GM04503 (cell line): ENCODE measurements around the gene NELFB.

ENCODE experiments used
- DNase-seq: peaks from one replicate; pipeline ENCODE4 v3.0.0-alpha.2; 2012; ENCODE audit warnings: low read depth

Gene NELFB

GRCh38 chr9:137254624-137255447 is at the start of gene NELFB:
TSS of gene NELFB (plus strand) at chr9:137255327.
- DNase-seq = peak; percentile 33

- DNase-seq = no peak
Measured at GRCh38 chr9:137206602-137207001, 48.5 kb upstream of the NELFB start.

- no peak for DNase-seq
Measured at GRCh38 chr9:137211532-137211931, 43.6 kb upstream of the NELFB start.

GRCh38 chr9:137212520-137212919 is 42.6 kb upstream of the NELFB start:
- no peak for DNase-seq

GRCh38 chr9:137213160-137214060 is 41.7 kb upstream of the NELFB start:
- no peak for DNase-seq

DNA sequence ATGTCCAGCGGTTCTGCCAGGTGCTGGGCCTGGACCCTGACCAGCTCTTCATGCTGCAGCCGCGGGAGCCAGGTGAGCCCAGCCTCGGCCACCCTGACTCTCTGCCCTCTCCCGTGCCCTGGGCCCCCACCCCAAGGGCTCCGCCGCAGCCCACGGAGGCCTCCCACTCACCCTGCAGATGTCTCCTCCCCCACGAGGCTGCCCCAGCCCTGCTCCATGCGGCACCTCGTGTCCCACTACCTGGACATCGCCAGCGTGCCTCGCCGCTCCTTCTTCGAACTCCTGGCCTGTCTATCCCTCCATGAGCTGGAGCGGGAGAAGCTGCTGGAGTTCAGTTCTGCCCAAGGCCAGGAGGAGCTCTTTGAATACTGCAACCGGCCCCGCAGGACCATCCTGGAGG is 40.5 kb upstream of the NELFB start:
- no peak for DNase-seq

DNA sequence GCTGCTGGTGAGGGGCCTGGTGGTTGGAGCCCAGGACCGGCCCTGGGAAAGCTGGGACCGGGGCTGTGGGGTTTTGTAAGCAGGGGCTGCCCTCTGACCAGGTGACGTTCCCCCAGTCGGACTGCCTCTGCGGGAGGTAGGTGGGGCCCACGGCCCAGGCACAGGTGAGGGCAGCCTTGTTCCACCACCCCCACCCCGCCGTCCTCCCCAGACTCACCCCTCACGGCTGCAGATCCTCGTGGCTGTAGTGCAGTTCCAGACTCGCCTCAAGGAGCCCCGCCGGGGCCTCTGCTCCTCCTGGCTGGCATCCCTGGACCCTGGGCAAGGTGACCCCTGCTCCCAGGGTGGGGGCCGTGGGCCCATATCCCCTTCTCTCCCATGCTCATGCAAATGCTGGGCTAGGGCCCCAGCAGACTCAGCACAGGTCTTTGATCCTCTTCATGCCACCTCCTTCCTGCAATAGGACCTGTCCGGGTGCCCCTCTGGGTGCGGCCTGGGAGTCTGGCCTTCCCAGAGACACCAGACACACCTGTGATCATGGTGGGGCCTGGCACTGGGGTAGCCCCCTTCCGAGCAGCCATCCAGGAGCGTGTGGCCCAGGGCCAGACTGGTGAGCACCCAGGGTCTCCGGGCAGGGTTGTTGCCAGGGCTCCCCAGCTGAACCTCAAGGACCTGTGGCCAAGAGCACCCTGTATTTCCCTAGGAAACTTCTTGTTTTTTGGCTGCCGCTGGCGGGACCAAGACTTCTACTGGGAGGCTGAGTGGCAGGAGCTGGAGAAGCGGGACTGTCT is 39.7 kb upstream of the NELFB start:
- DNase-seq = no peak

DNA sequence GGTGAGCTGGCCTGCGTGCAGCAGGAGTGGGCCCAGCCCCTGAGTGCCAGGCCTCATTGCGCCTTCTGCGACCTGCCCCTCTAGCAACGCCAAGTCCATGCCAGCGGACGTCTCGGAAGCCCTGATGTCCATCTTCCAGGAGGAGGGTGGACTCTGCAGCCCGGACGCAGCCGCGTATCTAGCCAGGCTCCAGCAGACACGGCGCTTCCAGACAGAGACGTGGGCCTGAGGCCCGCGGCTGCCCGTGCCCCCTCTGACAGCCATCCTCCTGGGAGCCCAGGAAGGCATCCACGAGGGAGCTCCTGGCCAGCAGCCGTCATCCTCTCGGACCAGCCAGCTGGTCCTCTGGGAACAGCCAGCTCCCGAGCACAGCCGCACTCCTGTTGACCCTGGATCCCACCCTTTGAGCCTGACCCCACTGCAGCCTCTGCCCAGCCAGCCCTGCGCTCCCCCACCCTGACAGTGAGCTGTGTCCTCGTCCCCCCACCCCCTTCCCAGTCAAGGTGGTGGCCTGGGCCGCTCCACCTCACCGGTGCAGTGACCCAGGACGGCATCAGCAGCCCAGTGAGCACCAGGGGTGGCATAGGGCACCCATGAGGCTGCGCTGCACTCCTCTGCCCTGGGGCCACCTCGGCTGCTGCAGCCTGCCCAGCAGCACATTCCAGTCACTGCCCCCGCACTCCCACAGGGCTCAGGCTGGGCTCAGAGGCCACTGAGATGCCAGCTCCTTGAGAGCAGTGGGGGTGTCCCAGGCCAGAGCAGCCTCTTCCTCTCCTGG is 38.8 kb upstream of the NELFB start:
- DNase-seq = no peak

DNA sequence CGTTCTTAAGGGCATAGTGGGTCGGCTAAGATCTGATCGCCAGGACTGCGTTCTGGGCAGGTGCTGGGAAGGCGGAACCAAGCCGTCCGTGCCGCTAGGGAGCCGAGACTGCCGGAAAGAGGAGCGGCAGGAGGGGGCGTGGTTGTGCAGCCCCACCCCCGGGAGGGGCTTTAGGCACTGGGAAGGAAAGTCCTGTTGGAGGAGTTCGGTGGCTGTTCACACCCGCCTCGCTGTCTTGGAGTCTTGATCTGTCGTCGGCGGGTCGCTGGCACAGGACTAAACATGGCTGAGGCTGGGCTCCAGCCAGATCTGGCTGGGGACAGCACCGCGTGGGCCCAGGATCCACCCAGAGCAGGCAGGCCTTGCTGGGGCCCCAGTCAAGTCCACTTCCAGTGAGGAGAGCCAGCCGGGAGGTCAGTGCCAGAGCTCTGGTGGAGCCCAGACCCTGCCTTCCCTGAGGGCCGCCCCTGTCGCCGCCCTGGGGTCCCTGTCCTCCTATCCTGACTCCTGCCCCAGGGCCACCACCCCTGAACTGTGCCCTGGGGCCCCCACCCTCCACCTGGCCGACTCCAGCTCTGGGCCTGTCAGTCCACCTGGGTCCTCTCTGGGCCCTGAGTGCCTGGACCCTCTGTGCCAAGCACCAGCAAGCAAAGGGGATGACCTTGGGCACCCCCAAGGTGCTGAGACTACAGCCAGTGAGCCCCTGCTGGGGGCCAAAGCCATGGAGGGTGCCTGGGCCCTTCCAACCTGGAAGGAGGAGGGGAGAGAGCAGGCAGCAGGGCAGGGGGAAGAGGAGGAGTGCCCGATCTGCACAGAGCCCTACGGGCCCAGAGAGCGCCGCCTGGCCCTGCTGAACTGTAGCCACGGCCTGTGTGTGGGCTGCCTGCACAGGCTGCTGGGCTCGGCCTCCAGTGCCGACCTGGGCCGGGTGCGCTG is 37.6 kb upstream of the NELFB start:
- no peak for DNase-seq

DNA sequence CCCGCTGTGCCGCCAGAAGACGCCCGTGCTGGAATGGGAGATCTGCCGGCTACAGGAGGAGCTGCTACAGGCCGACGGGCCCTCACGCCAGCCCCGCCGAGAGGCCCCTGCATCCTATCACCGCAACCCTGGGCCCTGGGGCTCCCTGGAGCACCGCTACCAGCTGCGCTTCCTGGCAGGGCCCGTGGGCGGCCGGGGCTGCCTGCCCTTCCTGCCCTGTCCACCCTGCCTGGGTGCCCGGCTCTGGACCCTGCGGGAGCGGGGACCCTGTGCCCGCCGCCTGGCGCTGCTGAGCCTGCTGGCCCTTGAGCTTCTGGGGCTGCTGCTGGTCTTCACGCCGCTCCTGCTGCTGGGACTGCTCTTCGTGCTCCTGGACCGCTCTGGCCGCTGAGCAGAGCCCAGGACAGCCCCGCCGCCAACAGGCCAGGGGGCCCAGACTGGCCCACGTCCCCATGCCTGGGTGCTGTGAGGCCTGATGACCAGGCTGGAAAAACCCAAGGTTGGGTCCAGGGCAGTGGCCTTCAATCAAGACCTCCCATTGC is 36.8 kb upstream of the NELFB start:
- no peak for DNase-seq

- DNase-seq = no peak
Measured at GRCh38 chr9:137218754-137219271, 36.3 kb upstream of the NELFB start.

DNA sequence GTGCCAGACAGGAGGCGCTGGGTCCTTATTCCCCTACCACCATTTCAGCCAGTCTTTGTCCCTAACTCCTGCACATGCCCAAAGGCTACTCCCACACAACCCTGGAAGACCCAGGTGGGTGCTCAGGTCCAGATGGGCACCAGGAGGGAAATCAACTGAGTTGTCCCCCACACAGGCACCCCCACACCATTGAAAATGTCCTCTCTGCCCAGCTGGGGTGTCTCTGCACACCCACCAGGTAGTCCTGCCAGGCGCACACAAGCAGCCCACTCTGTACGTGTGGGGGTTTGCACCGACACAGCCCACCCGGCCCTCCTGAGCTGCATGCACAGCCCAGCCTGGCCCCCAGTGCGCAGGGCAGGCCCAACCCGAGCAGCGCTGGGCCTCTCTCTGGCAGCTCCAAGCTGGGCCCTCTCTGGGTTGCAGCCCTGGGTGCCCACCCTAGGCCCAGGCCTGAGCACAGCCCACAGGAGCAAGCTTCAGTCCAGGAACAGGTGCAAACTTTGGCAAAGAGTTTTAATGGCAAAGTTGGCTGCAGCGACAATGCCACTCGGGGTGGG is 35.3 kb upstream of the NELFB start:
- no peak for DNase-seq

DNA sequence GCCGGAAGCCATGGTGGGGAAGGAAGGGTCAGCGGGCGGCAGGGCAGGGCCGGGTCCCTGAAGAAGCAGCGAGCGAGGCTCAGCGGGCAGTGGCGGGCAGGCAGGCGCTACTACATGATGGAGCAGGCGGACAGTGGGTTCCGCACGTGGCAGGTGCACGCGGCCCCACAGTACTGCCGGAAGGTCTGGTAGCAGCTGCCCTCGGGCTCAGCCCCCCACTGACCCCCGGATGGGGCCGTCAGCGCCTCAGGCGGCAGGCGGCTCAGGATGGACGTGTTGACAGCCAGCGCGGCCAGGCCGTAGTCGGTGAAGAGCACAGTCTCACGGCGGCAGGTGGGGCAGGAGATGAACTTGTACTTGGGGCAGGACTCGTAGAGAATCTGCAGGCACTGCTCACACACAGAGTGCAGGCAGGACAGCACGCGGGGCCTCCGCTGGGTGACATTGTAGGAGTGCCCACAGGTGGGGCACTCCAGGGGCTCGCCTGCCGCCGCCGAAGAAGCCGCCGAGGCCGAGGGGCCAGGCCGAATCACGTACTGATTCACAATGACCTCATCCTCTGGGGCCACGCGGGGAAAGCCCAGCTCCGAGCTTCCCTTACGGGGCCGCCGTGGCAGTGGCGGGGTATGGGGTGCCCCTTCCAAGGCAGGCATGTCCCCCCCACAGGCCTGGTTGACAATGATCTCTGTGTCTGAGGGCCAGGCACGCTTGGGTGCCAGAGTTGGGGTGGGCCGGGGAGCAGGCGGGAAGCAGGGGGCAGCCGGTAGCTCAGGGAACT is 34.6 kb upstream of the NELFB start:
- DNase-seq = no peak

- DNase-seq = no peak
Measured at GRCh38 chr9:137221095-137221505, 34.0 kb upstream of the NELFB start.

DNA sequence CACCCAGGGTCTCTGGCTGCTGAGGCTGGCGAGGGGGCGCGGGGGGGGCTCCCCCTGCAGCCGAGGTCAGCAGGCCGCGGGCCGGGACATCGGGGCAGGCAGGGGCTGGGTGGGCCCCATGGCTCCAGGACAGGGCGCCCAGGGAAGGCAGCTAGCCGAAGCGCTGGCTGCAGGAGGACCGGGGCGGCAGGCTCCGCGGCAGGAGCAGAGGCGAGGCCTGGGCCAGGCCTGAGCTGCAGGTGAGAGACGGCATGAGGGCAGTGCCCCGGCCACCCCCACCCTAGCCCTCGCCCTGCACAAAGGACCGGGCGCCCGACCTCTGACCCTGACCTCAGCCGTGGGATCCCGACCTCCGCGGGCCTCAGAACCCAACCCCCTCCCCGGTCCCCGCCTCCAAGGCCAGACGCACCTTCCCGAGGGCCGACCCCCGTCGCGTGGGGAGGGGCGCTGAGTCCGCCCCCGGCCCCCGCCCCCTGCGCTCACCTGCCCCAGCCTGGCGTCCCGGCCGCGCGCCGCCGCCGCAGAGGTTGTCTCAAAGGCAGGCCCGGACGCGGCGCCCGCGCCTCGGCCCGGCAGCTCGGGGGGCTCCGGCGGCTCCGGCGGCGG is 33.5 kb upstream of the NELFB start:
- DNase-seq = no peak

DNA sequence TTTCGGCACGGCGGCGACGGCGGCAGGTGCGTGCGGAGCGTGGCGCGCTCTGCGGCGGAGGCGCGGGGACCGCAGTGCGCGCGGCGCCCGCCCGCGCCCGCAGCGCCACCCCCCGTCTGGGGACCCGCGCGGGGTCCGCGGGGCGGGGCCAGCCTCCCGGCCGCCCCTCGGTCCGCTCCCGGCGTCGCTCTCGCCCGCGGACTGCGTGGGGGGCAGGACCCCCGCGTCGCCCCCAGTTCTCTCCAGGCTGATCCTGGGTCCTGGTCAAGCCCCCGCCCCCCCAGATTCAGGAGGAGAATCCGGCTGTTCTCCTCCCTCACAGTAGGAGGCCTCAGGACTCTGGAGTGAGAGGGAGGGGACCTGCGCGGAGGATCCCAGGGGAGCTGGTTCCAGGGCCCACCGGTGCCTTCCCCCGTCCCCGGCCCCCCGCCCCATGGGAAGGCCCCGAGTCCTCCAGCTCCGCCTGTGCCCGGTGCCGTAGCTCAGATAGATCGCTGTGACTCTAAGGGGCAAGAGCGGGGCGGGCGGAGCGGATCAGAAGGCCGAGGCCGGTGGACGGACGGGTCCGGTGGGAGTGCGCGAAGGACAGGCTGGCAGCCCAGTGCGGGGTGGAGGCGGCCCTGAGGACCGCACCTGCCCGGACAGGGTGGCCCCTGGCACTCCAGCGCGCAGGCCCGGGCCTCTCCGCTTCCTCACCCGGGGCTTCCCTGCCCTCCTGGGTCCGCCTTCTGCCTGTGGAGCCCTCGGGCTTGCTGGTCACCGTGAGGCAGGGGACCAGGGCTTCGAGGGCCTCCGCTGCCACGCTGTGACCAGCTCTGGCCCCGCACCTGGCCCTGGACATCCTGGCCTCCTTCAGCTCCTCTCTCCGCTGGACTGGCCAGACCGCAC is 32.7 kb upstream of the NELFB start, which contains the start of gene RNF208:
TSS of gene RNF208 (minus strand) at position 51 of the 888 bp plus-strand sequence. CDS start 1,028 bp downstream, outside the sequence.
- no peak for DNase-seq
